Ishikawa (cell line): ENCODE measurements around the gene RIPOR3.

Experiments used
- EGR1 ChIP-seq: IDR thresholded peaks from 2 replicates; pipeline ENCODE4 v1.6.1; 2012
- EP300 ChIP-seq: IDR thresholded peaks from 2 replicates; pipeline ENCODE4 v1.6.1; 2012; ENCODE audit warnings: borderline replicate concordance
- MAX ChIP-seq: IDR thresholded peaks from 2 replicates; pipeline ENCODE4 v1.6.1; 2012
- NFIC ChIP-seq: IDR thresholded peaks from 2 replicates; pipeline ENCODE4 v1.6.1; 2012
- TCF12 ChIP-seq: IDR thresholded peaks from 2 replicates; pipeline ENCODE4 v1.6.1; 2012; ENCODE audit warnings: low read depth
- TEAD4 ChIP-seq: IDR thresholded peaks from 2 replicates; pipeline ENCODE4 v1.6.1; 2012
- YY1 ChIP-seq: IDR thresholded peaks from 2 replicates; pipeline ENCODE4 v1.6.1; 2012; ENCODE audit warnings: low read depth

DNA sequence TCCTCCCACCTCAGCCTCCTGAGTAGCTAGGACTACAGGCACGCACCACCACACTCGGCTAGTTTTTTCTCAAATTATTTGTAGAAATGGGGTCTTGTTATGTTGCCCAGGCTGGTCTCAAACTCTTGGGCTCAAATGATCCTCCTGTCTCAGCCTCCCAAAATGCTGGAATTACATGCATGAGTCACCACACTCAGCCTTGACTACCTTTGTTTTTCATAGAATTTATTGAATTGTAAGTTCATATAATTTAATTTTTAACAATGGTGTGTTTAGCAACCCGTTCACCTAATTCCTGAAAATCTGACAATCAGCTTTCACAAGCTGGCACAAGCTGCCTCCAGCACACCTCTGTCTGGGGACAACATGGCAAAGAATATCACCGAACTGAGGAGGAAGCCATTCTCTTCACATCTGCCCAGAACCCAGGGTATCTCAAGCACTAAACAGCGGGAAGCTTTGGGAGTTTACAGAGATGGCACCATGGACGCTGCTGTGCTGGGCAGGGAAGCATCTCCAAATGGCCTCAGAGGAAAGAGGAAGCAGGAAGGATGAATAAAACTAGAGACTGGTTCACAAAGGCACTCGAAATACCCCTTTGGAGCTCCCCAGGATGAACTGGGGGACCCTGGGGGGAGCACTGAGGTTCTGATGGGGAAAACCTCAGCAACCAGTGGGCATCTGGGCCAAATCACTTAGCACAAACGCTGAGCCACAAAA, 2.9 kb downstream of the RIPOR3 start:
- TF ChIP-seq EP300 = no peak
- TF ChIP-seq YY1 = no peak
- TF ChIP-seq MAX = no peak
- TF ChIP-seq TEAD4 = no peak
- no peak for TF ChIP-seq NFIC
- no peak for TF ChIP-seq TCF12
- TF ChIP-seq EGR1 = no peak
